ENCODE measurements around the gene VMP1.
"Not testable (repeated sequence)": the region's sequence is repeated elsewhere in the genome, so short reads cannot be mapped to it uniquely, and the experiment has no call there.

VMP1 gene

DNA sequence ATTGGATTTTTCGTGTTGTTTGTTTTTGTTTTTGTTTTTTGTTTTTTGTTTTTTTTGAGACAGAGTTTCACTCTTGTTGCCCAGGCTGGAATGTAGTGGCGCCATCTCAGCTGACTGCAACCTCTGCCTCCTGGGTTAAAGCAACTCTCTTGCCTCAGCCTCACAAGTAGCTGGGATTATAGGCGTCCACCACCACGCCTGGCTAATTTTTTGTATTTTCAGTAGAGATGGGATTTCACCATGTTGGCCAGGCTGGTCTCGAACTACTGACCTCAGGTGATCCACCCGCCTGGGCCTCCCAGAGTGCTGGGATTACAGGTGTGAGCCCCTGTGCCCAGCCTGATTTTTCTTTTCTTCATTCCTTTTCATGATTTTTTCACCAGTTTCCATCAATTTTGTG lies 73.1 kb downstream of the VMP1 start:
- not testable (repeated sequence) for DNase-seq (ENCODE audit: low read depth)

DNA sequence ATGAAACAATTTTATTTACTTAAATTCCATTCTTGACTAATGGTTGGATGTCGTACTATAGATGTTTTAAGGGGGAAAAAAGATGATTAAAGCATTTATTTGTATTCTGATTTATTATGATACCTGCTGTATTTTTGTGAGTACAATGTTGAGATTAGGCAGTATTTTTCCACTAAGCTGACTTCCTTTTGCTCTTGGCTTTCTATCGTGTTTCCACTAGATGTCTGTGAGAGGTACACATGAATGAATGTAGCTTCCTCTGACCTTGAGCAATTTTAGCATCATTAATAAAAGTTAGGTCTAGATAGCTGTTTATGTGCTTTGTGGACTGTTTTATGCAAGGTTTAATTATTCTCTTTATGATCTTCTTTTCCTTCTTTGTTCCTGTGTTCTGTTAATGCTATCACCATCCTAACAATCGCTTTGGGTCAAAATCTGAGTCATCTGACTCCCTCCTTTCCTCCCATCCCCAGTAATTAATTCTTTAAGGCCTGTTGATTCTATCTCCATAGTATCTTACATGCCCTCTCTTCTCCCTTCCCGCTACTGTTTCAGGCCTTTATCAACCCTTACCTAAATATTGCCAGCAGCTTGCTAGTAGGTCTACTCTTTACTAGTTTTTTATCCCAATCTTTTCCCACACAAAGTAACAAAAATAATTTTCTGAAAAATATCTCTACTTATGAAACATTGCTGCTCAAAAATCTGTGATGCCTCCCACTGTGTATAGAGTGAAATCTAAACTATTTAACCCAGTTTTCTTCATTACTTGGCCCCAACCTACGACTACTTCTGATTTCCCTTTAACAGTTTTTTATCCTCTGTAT lies 76.0 kb downstream of the VMP1 start:
- DNase-seq (ENCODE audit: low read depth), result no peak

DNA sequence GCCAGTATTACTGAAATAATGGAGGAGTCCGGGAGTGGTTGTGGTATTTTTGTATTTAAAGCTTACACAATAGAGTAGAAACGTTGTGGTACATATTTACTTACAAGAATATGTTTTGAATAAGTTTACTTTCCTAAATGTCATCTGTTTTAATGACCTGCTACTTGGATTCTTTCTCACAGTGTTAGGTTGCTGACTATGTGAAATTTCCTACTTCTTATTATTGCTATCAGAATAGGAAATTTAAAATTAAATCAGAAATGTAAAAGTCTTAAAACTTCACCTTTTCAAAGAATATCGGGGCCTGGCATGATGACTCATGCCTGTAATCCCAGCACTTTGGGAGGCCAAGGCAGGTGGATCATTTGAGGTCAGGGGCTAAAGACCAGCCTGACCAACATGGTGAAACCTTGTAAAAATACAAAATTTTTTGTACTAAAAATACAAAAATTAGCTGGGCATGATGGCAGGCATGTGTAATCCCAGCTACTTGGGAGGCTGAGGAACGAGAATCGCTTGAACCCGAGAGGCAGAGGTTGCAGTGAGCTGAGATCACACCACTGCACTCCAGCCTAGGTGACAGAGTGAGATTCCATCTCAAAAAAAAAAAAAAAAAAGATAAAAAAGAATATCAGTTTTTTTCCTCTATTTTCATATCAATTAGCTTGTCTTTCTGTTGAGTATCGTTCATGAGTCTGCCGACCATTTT lies 77.8 kb downstream of the VMP1 start:
- no peak for DNase-seq (ENCODE audit: low read depth)

DNA sequence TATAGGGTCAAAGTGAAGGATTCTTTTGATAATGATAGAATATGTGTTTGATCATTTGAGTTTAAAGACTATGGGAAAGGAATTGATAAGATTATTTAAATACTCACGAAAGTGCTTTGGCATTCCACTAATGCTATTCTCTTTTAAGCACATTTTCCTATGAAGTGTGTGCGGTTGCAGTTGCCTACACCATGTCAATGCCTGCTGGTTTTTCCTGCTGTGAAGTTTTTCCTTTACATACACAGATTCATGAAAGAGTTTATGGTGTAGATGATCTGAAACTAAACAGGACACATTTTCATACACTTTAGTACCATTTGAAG lies 78.7 kb downstream of the VMP1 start:
- no peak for DNase-seq (ENCODE audit: low read depth)

DNA sequence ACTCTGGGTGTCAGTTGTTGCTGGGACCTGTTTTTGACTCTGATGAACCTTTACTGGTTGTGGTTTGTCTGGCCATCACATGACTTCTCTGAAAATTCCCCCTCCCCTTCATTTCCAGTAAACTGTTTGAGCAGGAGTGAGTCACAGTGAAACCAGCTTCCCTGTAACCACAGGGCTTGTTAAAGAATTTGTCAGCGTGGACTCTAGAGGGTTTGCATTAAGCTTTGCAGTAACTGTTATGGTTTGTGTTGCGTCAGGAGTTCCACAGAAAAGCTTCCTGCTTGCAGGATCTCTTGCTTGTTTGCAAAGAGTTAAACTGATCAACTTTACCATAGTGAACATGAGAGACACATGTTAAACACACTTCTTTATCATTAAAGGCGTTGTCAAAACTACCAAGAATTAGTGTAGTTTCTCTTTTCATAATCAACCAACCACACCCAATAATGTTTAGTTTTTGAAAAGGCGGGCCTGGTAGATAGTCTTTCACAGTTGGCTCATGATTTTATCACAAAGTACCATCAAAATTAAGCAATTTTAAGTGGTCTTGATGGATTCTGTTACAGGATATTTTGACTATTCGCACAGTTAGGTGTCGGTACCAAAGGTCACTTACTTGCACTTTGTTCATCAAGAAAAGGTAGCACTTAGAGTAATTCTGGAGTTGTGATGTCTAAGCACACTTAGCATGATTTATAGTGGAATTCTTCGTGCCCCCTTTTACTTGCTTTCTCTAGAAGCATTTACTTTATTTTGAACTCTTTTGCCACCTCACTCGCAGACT lies 79.3 kb downstream of the VMP1 start:
- peak; percentile 49 for DNase-seq (ENCODE audit: low read depth)

DNA sequence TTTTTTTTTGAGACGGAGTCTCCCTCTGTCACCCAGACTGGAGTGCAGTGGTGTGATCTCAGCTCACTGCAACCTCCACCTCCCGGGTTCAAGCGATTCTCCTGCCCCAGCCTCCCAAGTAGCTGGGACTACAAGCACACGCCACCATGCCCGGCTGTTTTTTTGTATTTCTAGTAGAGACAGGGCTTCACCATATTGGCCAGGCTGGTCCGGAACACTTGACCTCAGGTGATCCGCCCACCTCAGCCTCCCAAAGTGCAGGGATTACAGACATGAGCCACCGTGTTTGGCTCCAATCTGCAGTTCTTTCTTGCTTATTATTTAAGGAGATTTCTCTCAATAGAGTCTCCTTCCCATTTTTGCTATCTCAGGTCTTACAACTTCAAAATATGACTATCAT lies 82.4 kb downstream of the VMP1 start:
- DNase-seq (ENCODE audit: low read depth), result not testable (repeated sequence)

DNA sequence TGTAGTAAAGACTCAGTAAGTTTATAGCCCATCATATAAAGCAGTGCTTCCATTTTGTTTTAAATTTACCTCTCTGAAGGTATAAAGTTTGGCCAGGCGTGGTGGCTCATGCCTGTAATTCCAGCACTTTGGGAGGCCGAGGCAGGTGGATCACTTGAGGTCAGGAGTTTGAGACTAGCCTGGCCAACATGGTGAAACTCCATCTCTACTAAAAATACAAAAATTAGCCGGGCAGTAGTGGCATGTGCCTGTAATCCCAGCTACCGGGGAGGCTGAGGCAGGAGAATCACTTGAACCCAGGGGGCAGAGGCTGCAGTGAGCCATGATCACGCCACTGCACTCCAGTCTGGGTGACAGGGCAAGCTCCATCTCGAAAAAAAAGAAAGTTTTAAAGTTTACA lies 83.0 kb downstream of the VMP1 start:
- not testable (repeated sequence) for DNase-seq (ENCODE audit: low read depth)

DNA sequence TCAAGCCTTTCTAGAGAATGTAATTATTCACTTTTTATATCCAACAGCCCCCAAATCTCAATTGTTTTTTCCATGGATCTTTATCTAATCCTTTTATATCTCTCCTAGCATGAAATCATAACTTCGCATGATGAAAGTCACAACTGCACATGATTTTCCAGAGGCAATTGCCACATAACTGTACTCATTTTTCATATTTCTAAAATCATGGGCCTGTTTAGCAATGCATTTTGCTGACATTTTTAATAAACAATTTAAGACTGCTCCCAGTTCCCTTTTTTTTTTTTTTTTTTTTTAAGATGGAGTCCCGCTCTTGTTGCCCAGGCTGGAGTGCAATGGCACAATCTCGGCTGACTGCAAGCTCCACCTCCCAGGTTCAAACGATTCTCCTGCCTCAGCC lies 83.5 kb downstream of the VMP1 start:
- DNase-seq (ENCODE audit: low read depth), result no peak

DNA sequence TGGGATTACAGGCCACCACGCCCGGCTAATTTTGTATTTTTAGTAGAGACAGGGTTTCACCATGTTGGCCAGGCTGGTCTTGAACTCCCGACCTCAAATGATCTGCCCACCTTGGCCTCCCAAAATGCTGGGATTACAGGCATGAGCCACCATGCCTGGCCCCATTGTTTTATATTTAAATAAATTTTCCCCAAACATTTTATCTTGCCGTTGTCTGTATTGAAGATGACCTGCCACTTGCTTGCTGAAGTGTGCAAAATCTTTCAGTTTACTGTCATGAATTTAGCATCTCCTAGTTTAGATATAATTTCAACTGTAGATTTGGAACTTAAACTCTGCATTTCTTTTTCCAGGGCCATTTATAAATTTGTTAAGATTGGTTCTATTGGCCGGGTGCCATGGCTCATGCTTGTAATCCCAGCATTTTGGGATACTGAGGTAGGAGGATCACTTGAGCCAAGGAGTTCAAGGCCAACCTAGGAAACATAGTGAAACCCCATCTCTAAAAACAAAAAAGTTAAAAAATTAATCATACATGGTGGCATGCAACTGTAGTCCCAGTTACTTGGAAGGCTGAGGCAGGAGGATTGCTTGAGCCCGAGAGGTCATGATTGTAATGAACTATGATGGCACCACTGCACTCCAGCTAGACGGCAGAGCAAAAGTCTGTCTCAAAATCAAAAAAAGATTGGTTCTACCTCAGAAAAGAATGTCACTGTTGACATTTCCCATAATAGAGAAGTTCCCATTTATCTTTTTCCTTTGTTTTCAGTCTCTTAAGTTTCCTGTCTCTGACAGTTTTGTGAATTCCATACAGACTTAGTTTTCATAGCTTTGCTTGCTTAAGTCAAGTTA lies 84.4 kb downstream of the VMP1 start:
- no peak for DNase-seq (ENCODE audit: low read depth)

DNA sequence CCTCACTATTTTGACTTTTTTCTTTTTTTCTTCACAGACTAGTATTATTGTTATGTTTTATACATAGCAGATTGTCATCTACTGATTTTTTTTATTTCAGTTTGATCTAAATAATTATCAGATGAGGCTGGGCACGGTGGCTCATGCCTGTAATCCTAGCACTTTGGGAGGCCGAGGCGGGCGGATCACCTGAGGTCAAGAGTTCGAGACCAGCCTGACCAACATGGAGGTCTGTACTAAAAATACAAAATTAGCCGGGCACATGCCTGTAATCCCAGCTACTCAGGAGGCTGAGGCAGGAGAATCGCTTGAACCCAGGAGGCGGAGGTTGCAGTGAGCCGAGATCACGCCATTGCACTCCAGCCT lies 85.0 kb downstream of the VMP1 start:
- not testable (repeated sequence) for DNase-seq (ENCODE audit: low read depth)

DNA sequence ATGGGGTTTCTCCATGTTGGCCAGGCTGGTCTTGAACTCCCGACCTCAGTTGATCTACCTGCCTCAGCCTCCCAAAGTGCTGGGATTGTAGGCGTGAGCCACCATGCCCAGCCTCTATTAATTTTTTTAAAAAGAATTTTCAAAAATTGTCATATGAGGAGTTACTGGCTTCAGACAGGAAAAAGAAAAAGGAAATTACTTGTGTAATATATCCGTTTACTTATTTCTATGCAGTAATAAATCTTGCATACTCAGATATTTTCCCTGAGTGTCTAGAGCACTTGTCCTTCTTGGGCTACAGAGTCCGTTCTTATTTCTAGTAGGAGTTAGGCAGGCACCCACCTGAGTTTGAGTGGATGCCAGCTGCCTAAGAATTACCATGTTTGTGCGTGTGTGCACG lies 85.8 kb downstream of the VMP1 start:
- no peak for DNase-seq (ENCODE audit: low read depth)

DNA sequence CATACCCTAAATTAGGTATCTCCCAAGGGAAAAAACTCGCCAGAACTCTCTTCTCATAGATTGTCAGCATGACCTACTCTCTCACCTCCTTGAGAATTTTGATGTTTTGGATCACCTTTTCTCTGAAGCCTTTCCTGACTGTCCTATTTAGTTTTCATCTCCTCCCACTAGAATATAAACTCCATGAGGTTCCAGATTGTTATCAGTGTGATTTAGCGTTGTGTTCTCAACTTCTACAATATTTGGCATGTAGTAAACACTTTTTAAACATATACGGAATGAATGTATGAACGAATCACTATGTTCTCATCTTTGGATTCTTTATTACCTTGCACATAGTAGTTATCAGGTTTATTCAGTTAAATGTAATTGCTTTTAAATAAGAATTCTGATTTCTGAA lies 88.7 kb downstream of the VMP1 start:
- DNase-seq (ENCODE audit: low read depth), result no peak

DNA sequence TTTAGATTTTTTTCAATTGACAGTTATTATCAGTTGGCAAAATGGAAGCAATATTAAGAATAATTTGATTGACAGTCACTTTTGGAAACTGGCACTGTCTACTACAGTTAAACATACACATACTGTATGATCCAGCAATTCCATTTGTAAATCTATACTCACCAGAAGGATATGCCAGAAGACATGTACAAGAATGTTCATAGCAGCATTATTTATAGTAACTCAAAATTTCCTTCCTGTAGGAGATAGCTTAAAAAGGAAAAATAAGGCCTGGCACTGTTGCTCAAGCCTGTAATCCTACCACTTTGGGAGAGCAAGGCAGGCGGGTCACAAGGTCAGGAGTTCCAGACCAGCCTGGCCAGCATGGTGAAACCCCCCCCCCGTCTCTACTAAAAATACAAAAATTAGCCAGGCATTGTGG lies 89.3 kb downstream of the VMP1 start:
- no peak for DNase-seq (ENCODE audit: low read depth)

DNA sequence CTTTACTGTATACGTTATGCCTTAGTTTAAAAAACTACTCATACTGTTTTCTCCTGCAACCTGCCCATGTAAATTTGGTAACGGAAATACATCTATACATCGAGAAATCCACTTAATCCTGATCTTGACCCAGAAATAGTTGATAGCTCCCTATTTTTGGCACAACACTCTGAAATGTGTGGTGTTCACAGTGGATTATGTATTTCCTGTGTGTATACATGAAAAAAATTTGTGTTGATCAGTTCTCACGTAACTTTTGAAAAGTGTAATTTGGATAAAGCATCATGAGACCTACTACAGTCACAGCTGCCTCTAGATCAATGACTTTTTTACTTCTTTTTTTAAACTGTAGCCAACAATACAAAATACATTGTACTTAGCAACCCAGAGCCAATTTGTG lies 90.7 kb downstream of the VMP1 start:
- DNase-seq (ENCODE audit: low read depth), result no peak

DNA sequence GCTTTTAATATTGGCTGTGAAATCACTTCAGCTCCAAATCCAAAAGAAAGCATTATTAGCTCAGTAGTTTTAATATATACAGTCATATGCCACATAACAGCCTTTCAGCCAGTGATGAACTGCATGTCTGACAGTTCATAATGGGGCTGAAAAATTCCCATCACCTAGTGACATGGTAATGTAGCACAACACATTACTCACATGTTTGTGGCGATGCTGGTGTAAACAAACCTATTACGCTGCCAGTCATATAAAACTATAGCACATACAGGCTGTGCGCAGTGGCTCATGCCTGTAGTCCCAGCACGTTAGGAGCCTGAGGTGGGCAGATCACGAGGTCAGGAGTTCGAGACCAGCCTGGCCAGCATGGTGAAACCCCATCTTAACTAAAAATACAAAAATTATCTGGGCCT lies 93.1 kb downstream of the VMP1 start:
- DNase-seq (ENCODE audit: low read depth), result no peak

DNA sequence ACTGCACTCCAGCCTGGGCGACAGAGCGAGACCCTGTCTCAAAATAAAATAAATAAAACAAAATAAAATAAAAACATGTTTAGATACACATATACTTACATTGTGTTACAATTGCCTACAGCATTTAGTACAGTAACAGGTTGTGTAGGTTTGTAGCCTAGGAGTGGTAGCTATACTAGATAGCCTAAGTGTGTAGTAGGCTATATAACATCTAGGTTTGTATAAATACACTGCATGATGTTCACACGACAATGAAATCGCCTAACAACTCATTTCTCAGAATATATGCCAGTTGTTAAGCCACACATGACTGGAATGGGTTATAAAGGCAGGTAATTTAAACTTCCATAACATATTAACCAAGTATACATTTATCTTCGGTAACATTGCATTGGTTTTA lies 94.7 kb downstream of the VMP1 start:
- DNase-seq (ENCODE audit: low read depth), result no peak

DNA sequence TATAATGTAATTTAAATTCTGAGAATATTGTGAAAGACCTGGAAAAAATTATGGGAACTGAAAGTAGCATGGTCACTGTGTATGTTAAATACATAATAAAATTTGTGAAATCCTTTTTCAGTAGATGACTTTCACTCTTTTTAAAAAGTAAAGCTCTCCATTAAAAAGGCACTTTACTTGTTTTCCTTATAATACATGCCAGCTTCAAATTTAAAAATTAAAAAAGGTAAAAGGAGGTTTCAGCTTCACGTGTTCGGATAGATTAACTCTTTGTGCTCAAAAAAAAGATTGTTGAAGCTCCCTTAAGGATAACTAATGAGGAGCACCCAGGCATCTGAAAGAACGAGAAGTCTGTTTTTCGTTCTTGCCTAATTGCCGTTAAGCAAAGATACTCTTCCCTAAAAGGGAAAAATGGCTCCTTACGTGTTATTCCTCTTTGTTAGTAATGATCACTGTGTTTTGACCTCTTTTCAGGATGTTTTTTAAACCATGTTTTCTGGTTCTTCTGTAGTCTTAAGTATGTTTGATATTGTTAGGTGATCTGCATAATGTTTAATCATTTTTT lies 97.5 kb downstream of the VMP1 start:
- no peak for DNase-seq (ENCODE audit: low read depth)

DNA sequence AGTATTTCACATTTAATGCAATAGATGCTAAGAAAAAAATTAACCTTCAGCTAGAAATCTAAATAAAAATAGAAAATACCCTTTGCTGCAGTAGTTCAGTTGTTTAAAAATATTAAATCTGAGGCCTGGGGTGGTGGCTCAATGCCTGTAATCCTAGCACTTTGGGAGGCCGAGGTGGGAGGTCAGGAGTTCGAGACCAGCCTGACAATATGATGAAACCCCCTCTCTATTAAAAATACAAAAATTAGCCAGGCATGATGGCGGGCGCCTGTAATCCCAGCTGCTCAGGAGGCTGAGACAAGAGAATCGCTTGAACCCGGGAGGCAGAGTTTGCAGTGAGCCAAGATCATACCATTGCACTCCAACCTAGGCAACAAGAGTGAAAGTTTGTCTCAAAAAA lies 98.9 kb downstream of the VMP1 start:
- not testable (repeated sequence) for DNase-seq (ENCODE audit: low read depth)

DNA sequence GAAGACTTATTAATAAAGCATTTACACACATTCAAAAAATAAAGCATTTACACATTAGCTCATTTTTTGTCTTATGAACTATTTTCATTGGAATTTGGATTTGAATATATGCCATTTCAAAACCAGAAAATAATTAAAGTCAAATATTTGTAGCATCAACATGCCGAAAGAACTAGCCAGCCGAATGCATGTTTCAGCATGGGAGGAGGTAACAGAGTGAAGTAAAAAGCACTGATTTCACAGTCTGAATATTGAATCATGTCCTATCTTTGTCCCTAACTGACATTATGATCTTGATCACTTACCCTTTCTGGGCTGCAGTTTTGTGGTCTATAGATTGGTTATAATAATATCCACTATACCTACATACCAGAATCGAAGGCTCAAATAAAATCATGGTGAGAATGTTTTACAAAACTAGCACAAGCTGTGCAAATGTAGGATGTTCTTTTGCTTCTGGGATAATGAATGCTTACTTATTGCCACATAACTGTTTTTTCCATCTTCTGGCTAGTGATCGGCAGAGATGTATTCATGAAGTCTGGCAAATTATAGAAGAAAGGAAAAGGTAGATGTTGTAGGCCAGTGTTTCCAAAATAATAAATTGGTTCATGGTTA lies 100.5 kb downstream of the VMP1 start:
- DNase-seq (ENCODE audit: low read depth), result no peak

DNA sequence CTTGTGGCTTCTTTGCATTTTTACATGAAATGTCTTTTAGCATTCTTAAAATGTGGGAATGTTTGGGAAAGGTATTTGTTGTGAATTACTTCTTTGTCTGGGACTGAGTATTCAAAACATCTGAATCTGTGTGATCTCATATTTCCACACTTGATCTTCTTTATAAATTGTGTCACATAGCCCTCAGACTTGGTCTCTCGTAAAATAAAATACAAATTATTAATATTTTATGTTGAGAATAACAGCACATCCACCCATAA lies 103.4 kb downstream of the VMP1 start:
- DNase-seq (ENCODE audit: low read depth), result no peak

DNA sequence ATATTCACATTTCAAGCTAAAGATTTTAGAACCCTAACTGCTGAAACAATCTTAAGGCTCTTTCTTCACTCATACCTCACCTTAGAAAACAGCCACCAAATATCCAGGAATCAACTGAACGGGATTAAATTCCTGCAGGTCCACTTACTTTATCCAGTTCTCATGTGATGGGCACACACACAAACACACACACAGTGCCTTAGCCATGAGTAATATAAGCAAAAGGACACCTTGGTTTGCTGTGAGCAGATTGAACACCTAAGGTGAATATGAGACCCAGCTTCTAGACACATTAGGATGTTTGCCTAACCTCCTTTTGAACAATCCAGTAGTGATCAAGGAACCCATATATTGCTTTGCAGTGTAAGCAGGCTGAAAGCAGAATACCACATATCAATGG lies 103.8 kb downstream of the VMP1 start:
- no peak for DNase-seq (ENCODE audit: low read depth)

DNA sequence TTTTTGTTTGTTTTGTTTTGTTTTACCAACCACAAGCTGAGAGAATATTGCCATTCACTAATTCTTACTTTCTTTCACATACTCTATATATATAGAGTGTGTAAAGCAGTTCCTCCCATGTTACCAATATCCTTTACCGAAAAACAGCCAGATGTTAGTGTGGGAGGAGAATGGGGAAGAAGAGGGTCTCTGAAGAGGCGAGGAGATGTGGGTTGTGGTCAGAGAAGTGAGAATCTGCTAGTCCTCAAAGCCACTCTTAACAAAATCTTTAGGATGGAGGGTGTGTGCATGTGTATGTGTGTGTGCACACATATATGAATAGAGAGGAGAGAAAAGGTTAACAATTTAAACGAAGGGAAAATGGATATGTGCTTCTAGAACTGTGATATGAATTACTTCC lies 104.7 kb downstream of the VMP1 start:
- DNase-seq (ENCODE audit: low read depth), result no peak

Data from stimulated activated CD8-positive, alpha-beta memory T cell treated with anti-CD3 and anti-CD28 coated beads, Interleukin-4, amount 100 ng/mL, for 24 hours (primary cell).